GM10248 (cell line): ENCODE measurements around the gene NTN1.

Source experiments
- CTCF ChIA-PET: fragments of 300-600 bp; sonication (Branson Sonifier 250); formaldehyde crosslinking; extraction: SDS; loops from one replicate; lab custom pipeline; 2021; ENCODE audit warnings: antibody characterized with exemption; lab: Yijun Ruan, JAX
- POLR2A ChIA-PET: fragments of 350-650 bp; sonication (Branson Sonifier 250); formaldehyde crosslinking; extraction: SDS; loops from one replicate; lab custom pipeline; 2020; ENCODE audit warnings: antibody characterized with exemption; lab: Yijun Ruan, JAX
- DNase-seq: peaks from one replicate; pipeline ENCODE4 v3.0.0; 2012; ENCODE audit errors: extremely low spot score
- TF ChIP-seq, protein P1 (sequence below): IDR thresholded peaks from 2 replicates; pipeline ENCODE4 v1.5.1; 2012; ENCODE audit warnings: mild to moderate bottlenecking, low read depth; ENCODE audit errors: extremely low read depth, missing control alignments, control extremely low read depth

Gene NTN1

DNA sequence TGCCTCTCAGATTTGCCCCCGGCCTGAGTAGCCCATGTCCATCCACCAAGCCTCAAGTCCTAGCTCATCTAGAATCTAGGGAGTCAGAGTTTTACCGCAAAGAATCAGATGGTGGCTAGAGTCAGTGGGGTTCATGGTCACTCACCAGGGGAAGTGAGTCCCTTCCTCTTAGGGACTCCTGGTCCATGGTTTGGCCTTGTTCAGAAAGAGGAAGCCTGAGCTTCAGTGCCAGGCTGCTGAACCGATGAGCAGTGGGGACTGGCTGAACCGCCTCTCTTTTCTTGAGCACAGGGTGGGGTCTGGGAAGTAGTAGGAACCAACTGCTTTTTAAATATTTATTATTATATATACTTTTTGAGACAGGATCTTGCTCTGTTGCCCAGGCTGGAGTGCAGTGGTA, 160.3 kb downstream of the NTN1 start:
- POLR2A ChIA-PET, result no interaction called here
- TF ChIP-seq, protein P1, sequence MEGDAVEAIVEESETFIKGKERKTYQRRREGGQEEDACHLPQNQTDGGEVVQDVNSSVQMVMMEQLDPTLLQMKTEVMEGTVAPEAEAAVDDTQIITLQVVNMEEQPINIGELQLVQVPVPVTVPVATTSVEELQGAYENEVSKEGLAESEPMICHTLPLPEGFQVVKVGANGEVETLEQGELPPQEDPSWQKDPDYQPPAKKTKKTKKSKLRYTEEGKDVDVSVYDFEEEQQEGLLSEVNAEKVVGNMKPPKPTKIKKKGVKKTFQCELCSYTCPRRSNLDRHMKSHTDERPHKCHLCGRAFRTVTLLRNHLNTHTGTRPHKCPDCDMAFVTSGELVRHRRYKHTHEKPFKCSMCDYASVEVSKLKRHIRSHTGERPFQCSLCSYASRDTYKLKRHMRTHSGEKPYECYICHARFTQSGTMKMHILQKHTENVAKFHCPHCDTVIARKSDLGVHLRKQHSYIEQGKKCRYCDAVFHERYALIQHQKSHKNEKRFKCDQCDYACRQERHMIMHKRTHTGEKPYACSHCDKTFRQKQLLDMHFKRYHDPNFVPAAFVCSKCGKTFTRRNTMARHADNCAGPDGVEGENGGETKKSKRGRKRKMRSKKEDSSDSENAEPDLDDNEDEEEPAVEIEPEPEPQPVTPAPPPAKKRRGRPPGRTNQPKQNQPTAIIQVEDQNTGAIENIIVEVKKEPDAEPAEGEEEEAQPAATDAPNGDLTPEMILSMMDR, result no peak

GRCh38 chr17:9183306-9183705, 162.0 kb downstream of the NTN1 start:
- no peak for DNase-seq
- CTCF ChIA-PET, result interaction anchor here (1.0 to 1.1 kb wide), 2 partner anchors 12 to 24 kb away, joined by 3 read pairs; no protein-coding TSS in a partner anchor
- TF ChIP-seq, protein P1, result no peak
- POLR2A ChIA-PET, result interaction anchor here (0.6 kb wide), 1 partner anchor 56 kb away, joined by 3 read pairs; no protein-coding TSS in a partner anchor

More for the DNA sequence above, 160.3 kb downstream of the NTN1 start:
- CTCF ChIA-PET, result interaction anchor here (1.5 to 1.6 kb wide), 2 partner anchors 31 to 374 kb away, joined by 3 read pairs; no protein-coding TSS in a partner anchor
- DNase-seq, result no peak

DNA sequence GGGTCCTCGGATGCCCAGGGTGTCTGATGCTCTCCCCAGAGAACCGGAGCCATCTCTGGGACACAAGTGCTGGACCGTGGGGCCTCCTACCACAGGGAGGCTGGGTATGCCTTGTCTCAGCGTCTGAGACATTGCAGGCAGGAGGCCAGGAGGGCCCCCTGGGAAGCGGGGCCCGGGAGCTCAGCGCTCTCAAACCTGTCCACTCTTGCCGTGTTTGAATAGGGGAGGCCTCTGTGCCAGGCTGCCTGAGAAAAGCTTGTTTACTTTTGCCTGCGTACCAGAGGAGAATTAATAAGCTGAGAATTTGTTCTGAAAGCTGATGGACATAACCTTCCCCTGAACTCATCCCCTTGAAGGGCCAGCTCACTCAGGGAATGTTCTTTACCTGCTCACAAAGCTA, 163.8 kb downstream of the NTN1 start:
- CTCF ChIA-PET, result interaction anchor here (1.7 kb wide), 1 partner anchor 15 kb away, joined by 6 read pairs; no protein-coding TSS in a partner anchor
- DNase-seq, result no peak
- POLR2A ChIA-PET, result no interaction called here
- TF ChIP-seq, protein P1, result no peak

DNA sequence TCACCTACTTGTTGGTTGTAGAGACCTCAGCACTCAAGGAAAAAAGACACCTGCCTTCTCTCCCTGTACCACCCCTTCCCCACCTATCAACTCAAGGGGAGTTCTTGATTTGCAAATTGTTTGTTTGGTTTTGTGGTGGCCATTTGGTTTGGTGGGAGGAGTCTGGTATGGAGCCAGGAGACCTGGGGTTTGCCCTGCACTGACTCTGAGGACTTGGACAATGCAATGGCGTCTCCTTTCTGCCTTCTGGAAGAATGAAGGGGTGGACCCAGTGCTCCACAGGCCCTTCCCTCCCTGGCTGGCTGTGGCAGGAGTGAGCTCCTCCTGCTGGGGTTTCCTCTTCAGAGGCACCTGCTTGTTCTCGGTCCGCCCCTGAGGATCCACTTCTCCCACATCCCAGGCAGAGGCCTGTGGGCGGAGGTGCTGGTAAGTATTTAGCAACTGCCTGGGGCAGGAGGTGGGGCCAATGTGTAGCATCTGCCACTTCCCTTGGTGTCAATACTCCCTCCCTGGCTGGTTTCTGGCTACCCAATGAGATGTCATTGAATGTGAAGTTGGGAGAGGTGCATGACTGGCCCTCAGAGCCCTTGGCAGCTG, 164.5 kb downstream of the NTN1 start:
- TF ChIP-seq, protein P1, result no peak
- CTCF ChIA-PET, result interaction anchor here (1.7 kb wide), 1 partner anchor 15 kb away, joined by 6 read pairs; no protein-coding TSS in a partner anchor
- POLR2A ChIA-PET, result no interaction called here
- no peak for DNase-seq

DNA sequence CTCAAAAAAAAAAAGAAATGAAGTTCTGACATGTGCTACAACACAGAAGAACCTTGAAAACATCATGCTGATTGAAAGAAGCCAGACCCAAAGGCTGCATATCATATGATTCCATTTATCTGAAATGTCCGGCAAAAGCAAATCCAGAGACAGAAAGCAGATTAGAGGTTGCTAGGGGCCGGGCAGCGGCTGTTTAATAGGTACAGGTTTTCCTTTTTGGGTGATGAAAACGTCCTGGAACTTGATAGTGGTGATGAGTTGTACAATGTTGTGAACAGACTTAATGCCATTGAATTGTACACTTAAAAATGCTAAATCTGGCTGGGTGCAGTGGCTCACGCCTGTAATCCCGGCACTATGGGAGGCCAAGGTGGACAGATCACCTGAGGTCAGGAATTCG, 166.5 kb downstream of the NTN1 start:
- TF ChIP-seq, protein P1, result no peak
- POLR2A ChIA-PET, result no interaction called here
- no peak for DNase-seq
- CTCF ChIA-PET, result no interaction called here

DNA sequence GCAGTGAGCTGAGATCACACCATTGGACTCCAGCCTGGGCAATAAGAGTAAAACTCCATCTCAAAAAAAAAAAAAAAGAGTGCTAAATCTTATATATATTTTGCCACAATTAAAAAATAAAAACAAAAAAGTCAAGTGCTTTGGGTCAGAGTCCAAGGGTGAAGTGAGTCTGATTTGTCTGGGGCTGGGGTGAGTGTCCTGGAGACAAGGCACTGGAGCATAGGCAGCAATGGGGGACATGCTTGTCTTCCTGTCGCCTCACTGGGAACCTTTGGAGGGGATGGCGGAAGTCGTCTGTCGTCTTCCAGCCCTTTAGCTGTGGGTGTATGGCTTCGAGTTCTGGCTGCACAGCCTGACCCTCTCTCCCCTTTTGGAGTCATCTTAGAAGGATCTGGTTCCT, 167.1 kb downstream of the NTN1 start:
- ChIA-PET POLR2A (no interaction called here), CTCF (interaction anchor here (1.6 kb wide), 1 partner anchor 104 kb away, joined by 3 read pairs; no protein-coding TSS in a partner anchor)
- no peak for DNase-seq
- TF ChIP-seq, protein P1, result no peak
